Esophagus (tissue), 2 donors: ENCODE data around the gene GSTK1. TPM values are rescaled to one million over a fixed set of nuclear protein-coding genes. Genes with fewer than 3 reads are reported as not detected.

Experiments used
- H3K27ac ChIP-seq, 2 donors: one replicate each; pipeline ENCODE4 v1.5.1; 2013; ENCODE audit warnings: low read depth in 2 of 2, mild to moderate bottlenecking in 2 of 2, inconsistent platforms in 1 of 2, low read length in 1 of 2, moderate library complexity in 1 of 2
- H3K27me3 ChIP-seq, 2 donors: one replicate each; pipeline ENCODE4 v1.6.1; 2013; ENCODE audit warnings: low read length in 2 of 2, control low read depth in 1 of 2, mild to moderate bottlenecking in 1 of 2; ENCODE audit not compliant: insufficient read depth in 2 of 2, control insufficient read depth in 1 of 2
- H3K36me3 ChIP-seq, 2 donors: one replicate each; pipeline ENCODE4 v1.6.1; 2013; ENCODE audit warnings: low read length in 1 of 2; ENCODE audit not compliant: control insufficient read depth in 2 of 2, insufficient read depth in 2 of 2
- H3K4me1 ChIP-seq, 2 donors: one replicate each; pipeline ENCODE4 v1.6.1; 2013; ENCODE audit warnings: low read length in 1 of 2; ENCODE audit not compliant: control insufficient read depth in 2 of 2, insufficient read depth in 2 of 2
- H3K4me3 ChIP-seq, 2 donors: one replicate each; pipeline ENCODE4 v1.5.1; 2013; ENCODE audit warnings: low read length in 2 of 2, mild to moderate bottlenecking in 2 of 2, low read depth in 1 of 2, moderate library complexity in 1 of 2
- H3K9me3 ChIP-seq, 2 donors: one replicate each; pipeline ENCODE4 v1.6.1; 2013; ENCODE audit warnings: mild to moderate bottlenecking in 2 of 2, low read depth in 1 of 2, low read length in 1 of 2, moderate library complexity in 1 of 2; ENCODE audit not compliant: control insufficient read depth in 2 of 2, insufficient read depth in 1 of 2
- WGBS, 2 donors: extraction: QIAGEN DNeasy Blood & Tissue Kit; methylation state at CpG; one replicate each; pipeline ENCODE4 v1.1.7; 2013; 5-methylcytosine and 5-hydroxymethylcytosine counted together
- polyA plus RNA-seq, 2 donors: library from polyadenylated mRNA; stranded (reverse); fragments of 200-250 nt; gene quantifications; one replicate each; pipeline ENCODE4 v1.2.3, GENCODE V29; 2013
- donor health status: healthy with polysubstance abuse.
- donor health status: Bipolar disorder and iron deficiency.

GSTK1 gene
- polyA plus RNA-seq, 2 donors: 112 to 146 TPM

GRCh38 chr7:143223784-143224183 is 39.5 kb upstream of the GSTK1 start:
- Histone ChIP-seq H3K9me3 (no peaks in the 10 kb centered on the region), H3K4me1 (no peaks in the 10 kb centered on the region), H3K36me3 (no peaks in the 10 kb centered on the region), H3K4me3 (no peak overlapping the region), H3K27ac (no peak overlapping the region), H3K27me3 (no peaks in the 10 kb centered on the region)
- whole genome bisulfite sequencing, 2 donors: 62 to 79% methylated on average over 4 of the region's 4 CpGs

DNA sequence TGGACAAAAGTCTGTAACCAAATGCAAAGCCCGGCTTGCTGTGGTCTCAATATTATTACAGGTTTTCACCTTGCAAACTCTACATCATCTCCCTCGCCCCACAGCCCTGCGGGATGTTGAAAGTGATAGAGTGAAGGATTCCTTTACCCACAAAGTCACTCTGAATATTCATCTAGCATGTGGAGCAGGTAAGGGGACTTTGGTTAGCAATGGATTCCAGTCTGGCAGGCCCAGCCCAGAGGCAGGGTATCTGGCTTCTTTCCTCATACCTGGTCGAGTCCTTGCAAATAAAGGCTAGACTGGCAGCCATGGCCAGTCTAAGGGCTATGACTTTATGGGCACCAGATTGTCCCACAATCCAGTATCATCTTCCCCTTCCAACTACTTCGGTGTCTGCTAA is 38.2 kb upstream of the GSTK1 start:
- H3K4me1 ChIP-seq: no peaks in the 10 kb centered on the region
- H3K36me3 ChIP-seq: no peaks in the 10 kb centered on the region
- H3K27me3 ChIP-seq: no peaks in the 10 kb centered on the region
- H3K9me3 ChIP-seq: no peaks in the 10 kb centered on the region
- 82 to 92% methylated on average over 5 of the region's 5 CpGs for WGBS, 2 donors
- no peak overlapping the region for H3K4me3 ChIP-seq
- peak overlapping the region in 1 of 2 donors; percentile 13 for H3K27ac ChIP-seq

DNA sequence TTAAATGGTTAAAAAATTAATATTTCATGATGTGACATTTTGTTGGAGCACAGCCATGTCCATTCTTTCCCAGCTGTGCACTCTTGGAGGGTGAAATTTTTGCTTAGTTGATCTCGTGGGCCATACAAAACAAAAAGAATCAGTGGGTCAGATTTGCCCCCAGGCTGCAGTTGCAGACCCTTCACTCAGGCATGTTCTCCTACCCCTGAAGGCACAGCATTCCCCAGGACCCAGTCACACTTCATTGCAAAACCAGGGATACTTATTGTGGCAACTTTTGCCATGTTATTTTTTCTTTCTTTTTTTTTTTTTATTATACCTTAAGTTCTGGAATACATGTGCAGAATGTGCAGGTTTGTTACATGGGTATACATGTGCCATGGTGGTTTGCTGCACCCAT is 35.4 kb upstream of the GSTK1 start:
- Histone ChIP-seq H3K4me1 (no peaks in the 10 kb centered on the region), H3K36me3 (no peaks in the 10 kb centered on the region)
- WGBS, 2 donors: 22 to 30% methylated on average over 1 of the region's 1 CpG

DNA sequence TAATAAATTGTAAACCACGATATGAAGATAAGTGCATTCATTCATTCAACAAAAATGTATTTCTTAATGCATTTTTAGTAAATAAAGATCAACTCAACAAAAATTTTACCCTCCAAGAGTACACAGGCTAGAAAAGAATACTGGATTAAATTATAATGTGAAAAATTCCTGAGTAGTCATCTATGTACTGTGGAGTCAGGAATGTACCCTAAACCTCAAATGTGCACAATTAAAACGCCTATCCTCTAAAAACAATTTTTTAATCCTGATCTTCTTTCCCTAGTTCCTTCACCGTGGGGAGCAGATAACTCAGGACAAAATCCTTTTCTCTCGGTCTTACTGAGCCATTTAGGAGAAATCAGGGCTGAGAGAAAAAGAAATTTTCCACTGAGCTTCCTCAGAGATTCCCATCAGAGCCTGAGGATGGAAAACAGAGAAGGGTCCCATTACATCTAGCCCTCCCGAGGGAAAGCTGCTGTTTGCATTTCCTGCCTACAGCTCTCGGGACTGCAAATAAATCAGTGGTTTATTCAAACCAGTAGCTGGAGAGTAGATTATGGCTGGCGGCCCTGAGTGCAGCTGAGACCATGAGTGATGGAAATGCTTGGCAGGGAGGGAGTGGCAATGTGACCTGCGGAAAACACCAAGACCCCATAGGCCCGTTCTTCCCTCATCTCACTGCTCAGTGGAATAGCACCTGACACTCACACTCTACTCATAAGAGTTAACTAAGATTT is 34.0 kb upstream of the GSTK1 start:
- no peaks in the 10 kb centered on the region for H3K27me3 ChIP-seq
- 53 to 58% methylated on average over 9 of the region's 9 CpGs for whole genome bisulfite sequencing, 2 donors
- H3K36me3 ChIP-seq: no peaks in the 10 kb centered on the region
- H3K27ac ChIP-seq: no peak overlapping the region
- H3K4me1 ChIP-seq: no peaks in the 10 kb centered on the region
- no peak overlapping the region for H3K4me3 ChIP-seq
- H3K9me3 ChIP-seq: peaks cover 0 to 2% of the 10 kb centered on the region in 2 donors

More for the DNA sequence above, 35.4 kb upstream of the GSTK1 start:
- peaks cover 0 to 2% of the 10 kb centered on the region in 2 donors for H3K9me3 ChIP-seq
- H3K27me3 ChIP-seq: no peaks in the 10 kb centered on the region
- H3K4me3 ChIP-seq: no peak overlapping the region
- no peak overlapping the region for H3K27ac ChIP-seq

DNA sequence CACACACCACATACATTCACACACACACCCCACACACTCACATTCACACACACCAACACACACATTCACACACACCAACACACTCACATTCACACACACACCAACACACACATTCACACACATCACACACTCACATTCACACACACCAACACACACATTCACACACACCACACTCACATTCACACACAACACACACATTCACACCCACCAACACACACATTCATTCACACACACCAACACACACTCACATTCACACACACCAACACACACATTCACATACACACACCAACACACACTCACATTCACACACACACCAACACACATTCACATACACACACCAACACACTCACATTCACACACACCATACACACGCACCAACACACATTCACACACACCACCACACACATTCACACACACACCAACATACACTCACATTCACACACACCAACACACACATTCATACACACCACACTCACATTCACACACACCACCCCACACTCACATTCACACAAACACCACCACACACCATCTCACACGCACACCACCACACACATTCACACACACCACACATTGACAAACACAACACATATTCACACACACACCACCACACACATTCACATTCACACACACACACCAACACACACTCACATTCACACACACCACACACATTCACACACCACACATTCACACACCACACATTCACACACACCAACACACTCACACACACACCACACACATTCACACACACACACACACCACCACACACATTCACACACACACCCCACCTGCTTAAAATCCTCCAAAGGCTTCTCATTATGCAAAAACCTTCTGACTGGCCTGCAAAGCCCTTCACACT is 32.4 kb upstream of the GSTK1 start:
- no peaks in the 10 kb centered on the region for H3K4me1 ChIP-seq
- no peaks in the 10 kb centered on the region for H3K27me3 ChIP-seq
- H3K36me3 ChIP-seq: no peaks in the 10 kb centered on the region
- no peak overlapping the region for H3K4me3 ChIP-seq
- H3K27ac ChIP-seq: no peak overlapping the region
- peaks cover 0 to 2% of the 10 kb centered on the region in 2 donors for H3K9me3 ChIP-seq
- 95 to 98% methylated on average over 2 of the region's 2 CpGs for WGBS, 2 donors

GRCh38 chr7:143233816-143234532 is 29.3 kb upstream of the GSTK1 start:
- Histone ChIP-seq H3K4me3 (no peak overlapping the region), H3K4me1 (no peaks in the 10 kb centered on the region), H3K27ac (no peak overlapping the region), H3K27me3 (no peaks in the 10 kb centered on the region), H3K9me3 (peaks cover 0 to 2% of the 10 kb centered on the region in 2 donors), H3K36me3 (no peaks in the 10 kb centered on the region)
- WGBS, 2 donors: 95 to 98% methylated on average over 2 of the region's 2 CpGs

DNA sequence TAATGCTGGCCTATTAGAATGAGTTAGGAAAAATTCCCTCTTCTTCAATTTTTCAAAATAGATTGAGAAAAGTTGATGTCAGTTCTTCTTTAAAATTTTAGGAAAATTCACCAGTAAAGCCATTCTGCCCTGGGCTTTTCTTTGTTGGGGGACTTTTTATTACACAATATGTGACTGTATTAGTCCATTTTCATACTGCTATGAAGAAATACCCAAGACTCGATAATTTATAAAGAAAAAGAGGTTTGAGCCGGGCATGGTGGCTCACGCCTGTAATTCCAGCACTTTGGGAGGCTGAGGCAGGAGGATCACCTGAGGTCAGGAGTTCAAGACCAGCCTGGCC is 28.7 kb upstream of the GSTK1 start:
- Histone ChIP-seq H3K4me3 (no peak overlapping the region), H3K36me3 (no peaks in the 10 kb centered on the region), H3K4me1 (no peaks in the 10 kb centered on the region), H3K27ac (no peak overlapping the region), H3K27me3 (no peaks in the 10 kb centered on the region), H3K9me3 (peaks cover 0 to 2% of the 10 kb centered on the region in 2 donors)
- WGBS, 2 donors: 85 to 90% methylated on average over 3 of the region's 3 CpGs

DNA sequence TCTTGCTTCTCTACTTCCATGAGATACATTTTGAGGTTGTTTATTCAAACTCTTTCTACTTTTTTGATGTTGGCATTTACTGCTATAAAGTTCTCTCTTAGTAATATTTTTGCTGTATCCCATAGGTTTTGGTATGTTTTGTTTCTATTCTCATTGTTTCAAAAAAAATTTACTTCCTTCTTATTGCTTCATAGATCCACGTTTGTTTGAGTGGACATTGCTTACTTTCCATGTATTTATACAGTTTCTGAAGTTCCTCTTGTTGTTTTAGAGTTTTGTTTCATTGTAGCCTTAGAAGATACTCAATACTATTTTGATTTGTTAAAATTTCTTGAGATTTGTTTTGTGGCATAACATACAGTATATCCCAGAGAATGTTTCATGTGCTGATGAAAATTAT is 27.7 kb upstream of the GSTK1 start:
- Histone ChIP-seq H3K4me1 (no peaks in the 10 kb centered on the region), H3K4me3 (no peak overlapping the region), H3K27me3 (no peaks in the 10 kb centered on the region), H3K9me3 (peaks cover 0 to under 1% of the 10 kb centered on the region in 2 donors), H3K27ac (no peak overlapping the region), H3K36me3 (no peaks in the 10 kb centered on the region)
- WGBS, 2 donors: 23 to 27% methylated on average over 1 of the region's 1 CpG

GRCh38 chr7:143236408-143236990 is 26.7 kb upstream of the GSTK1 start:
- Histone ChIP-seq H3K36me3 (no peaks in the 10 kb centered on the region), H3K27ac (no peak overlapping the region), H3K4me1 (no peaks in the 10 kb centered on the region), H3K9me3 (no peaks in the 10 kb centered on the region), H3K27me3 (no peaks in the 10 kb centered on the region), H3K4me3 (no peak overlapping the region)
- 70 to 83% methylated on average over 3 of the region's 3 CpGs for WGBS, 2 donors
